Mammary epithelial cell (primary cell): ENCODE measurements around the gene DNMT3L.
"Not testable (repeated sequence)": the region's sequence is repeated elsewhere in the genome, so short reads cannot be mapped to it uniquely, and the experiment has no call there.

Source experiments
- CTCF ChIP-seq, 2 donors: IDR thresholded peaks in 1 of 2; conservative IDR thresholded peaks in 1 of 2; 2 replicates each; pipeline ENCODE4 v1.5.1; 2011 to 2012; ENCODE audit warnings: inconsistent platforms in 2 of 2, low read length in 2 of 2, mild to moderate bottlenecking in 2 of 2, control low read depth in 1 of 2, low read depth in 1 of 2; ENCODE audit not compliant: insufficient read depth in 1 of 2; ENCODE audit errors: extremely low read depth in 1 of 2
- EZH2 ChIP-seq: IDR thresholded peaks from 2 replicates; pipeline ENCODE4 v1.6.1; 2012; ENCODE audit warnings: low read length, inconsistent platforms, borderline replicate concordance

DNA sequence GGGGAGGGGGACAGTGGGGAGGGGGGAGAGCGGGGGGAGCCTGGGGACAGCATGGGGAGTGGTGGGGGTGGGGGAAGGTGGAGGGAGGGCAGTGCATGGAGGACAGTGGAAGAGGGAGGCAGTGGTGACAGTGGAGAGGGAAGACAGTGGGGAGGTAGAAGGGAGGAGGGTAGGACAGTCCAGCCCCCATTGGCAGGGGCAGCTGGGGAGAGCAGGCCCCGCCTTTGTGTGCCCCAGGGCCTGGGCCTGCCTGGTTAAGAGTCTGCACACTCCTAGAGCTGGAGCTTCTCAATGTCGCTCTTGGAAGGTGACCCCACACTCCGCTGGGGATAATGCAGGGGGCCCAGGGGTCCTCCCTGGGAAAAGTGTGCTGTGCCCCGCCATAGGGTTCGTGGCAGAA is 36.1 kb downstream of the DNMT3L start:
- not testable (repeated sequence) for TF ChIP-seq CTCF (conservative IDR thresholded peaks at IDR 0.05 in 1 of 2, IDR thresholded peaks at IDR 0.05 in 1 of 2; ENCODE audit: extremely low read depth in 1 of 2, insufficient read depth in 1 of 2, low read depth in 1 of 2, low read length in 2 of 2); EZH2
